ENCODE results near the gene BMI1. TPM values are rescaled to one million over a fixed set of nuclear protein-coding genes. Genes with fewer than 3 reads are reported as not detected.
"Not testable (repeated sequence)": the region's sequence is repeated elsewhere in the genome, so short reads cannot be mapped to it uniquely, and the experiment has no call there.

Gene BMI1
- polyA plus RNA-seq, 1 experiment, result 50.4 TPM

DNA sequence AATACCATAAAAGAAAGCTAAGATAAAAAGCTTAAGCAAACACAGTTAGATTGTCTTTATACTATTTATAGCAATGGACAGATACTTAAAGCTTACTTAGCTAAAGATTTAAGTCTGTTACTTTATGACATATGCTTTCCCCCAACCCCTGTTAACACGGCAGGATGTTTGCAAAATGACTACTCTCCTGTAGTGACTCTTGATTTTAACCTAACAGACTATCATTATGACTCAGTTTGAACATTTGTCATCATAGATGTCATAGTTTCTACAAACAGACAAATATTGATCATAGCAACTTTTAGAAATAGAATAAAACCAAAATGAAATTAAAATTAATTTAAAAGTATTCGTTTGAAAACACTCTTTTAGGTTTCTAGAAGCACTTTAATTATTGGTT, 12.5 kb upstream of the BMI1 start:
- DNase-seq (ENCODE audit: low read depth, low spot score), result no peak
- no peaks in the 10 kb centered on the region for H3K27me3 ChIP-seq (ENCODE audit: control insufficient read depth, insufficient read depth, low read length)
- H3K4me3 ChIP-seq (ENCODE audit: low read depth, low read length), result no peak overlapping the region
- no peak overlapping the region for H3K27ac ChIP-seq (ENCODE audit: low read depth, low read length)
- H3K9me3 ChIP-seq (ENCODE audit: control insufficient read depth, insufficient read depth, low read length), result no peaks in the 10 kb centered on the region
- ChIA-PET CTCF (interaction anchor here (0.5 to 1.0 kb wide), 3 partner anchors 297 to 760 kb away, joined by 3 to 4 read pairs (median 3); no protein-coding TSS in a partner anchor), POLR2A (no interaction called here)
- TF ChIP-seq, protein P1, sequence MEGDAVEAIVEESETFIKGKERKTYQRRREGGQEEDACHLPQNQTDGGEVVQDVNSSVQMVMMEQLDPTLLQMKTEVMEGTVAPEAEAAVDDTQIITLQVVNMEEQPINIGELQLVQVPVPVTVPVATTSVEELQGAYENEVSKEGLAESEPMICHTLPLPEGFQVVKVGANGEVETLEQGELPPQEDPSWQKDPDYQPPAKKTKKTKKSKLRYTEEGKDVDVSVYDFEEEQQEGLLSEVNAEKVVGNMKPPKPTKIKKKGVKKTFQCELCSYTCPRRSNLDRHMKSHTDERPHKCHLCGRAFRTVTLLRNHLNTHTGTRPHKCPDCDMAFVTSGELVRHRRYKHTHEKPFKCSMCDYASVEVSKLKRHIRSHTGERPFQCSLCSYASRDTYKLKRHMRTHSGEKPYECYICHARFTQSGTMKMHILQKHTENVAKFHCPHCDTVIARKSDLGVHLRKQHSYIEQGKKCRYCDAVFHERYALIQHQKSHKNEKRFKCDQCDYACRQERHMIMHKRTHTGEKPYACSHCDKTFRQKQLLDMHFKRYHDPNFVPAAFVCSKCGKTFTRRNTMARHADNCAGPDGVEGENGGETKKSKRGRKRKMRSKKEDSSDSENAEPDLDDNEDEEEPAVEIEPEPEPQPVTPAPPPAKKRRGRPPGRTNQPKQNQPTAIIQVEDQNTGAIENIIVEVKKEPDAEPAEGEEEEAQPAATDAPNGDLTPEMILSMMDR (IDR thresholded peaks at IDR 0.05; ENCODE audit: low read depth, low read length), result no peak

DNA sequence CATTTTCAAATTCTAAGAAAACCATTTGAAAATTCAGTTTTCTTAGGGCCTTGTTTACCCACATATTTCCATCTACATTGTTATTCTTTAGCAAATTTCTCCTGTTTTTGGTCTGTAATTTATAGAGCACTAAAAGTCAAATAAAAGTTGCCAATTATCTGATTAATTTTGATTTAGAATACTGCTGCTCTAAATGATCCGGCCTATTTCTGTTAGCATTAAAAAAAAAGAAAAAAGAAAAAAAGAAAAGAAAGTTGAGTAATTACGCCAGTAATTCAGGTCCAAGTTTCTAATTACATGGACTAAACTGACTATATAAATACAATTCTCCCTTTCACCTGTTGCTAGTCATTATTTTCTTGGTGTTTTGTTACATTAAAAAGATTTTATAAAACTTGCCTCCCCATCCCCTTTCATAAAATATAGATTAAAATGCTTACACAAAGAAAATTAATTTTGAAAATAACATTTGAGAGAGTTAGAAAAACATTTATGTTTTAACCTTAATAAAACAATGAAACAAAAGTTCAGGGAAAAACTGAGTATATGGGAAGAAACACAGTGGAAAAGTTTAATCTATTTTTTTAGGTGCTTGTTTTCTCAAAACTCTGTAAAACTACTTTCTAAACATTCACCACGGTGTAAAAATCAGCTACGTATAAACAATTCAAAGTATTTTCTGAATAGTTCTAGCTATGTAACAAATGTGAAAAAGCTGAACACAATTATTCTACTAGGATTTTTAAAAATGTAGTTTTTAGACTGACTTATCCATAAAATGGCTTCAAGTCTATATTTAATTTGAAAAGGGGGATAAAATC, 11.5 kb upstream of the BMI1 start:
- ChIA-PET POLR2A (no interaction called here), CTCF (no interaction called here)
- no peaks in the 10 kb centered on the region for H3K9me3 ChIP-seq (ENCODE audit: control insufficient read depth, insufficient read depth, low read length)
- no peak for DNase-seq (ENCODE audit: low read depth, low spot score)
- H3K27ac ChIP-seq (ENCODE audit: low read depth, low read length), result no peak overlapping the region
- H3K4me3 ChIP-seq (ENCODE audit: low read depth, low read length), result no peak overlapping the region
- H3K27me3 ChIP-seq (ENCODE audit: control insufficient read depth, insufficient read depth, low read length), result no peaks in the 10 kb centered on the region
- TF ChIP-seq, protein P1 (IDR thresholded peaks at IDR 0.05; ENCODE audit: low read depth, low read length), result no peak

DNA sequence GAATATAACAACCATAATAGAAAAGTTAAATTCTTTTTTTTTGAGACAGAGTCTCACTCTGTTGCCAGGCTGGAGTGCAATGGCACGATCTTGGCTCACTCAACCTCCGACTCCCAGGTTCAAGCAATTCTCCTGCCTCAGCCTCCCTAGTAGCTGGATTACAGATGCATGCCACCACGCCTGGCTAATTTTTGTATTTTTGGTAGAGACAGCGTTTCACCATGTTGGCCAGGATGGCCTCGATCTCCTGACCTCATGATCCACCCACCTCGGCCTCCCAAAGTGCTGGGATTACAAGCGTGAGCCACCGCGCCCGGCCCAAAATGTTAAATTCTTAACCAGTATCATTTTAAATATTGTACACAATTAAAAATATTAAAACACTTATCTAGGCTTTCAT, 10.9 kb upstream of the BMI1 start:
- H3K4me3 ChIP-seq (ENCODE audit: low read depth, low read length); H3K9me3 ChIP-seq (ENCODE audit: control insufficient read depth, insufficient read depth, low read length); H3K27ac ChIP-seq (ENCODE audit: low read depth, low read length); H3K27me3 ChIP-seq (ENCODE audit: control insufficient read depth, insufficient read depth, low read length); POLR2A ChIA-PET; DNase-seq (ENCODE audit: low read depth, low spot score): not testable (repeated sequence)
- CTCF ChIA-PET, result interaction anchor here (0.9 kb wide), 1 partner anchor 299 kb away, joined by 4 read pairs; no protein-coding TSS in a partner anchor

DNA sequence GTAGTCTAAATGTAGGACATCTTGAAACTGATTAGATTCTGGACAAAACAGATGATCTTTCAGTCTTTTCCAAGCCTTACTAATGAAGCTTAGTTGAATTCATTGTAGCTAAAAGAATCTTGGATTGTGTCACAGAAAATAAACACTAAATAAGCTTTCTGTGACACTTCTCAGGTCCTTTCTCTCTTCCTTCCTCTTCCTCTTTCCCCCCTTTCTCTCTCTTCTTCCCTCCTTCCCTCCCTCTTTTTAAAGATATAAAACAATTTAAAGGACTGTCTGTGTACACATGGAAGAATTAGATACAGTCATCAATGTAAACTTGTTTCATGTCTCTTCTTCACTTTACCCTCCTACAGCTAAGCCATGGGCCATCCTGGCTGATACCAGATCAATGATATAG, 10.0 kb upstream of the BMI1 start:
- no peak overlapping the region for H3K27ac ChIP-seq (ENCODE audit: low read depth, low read length)
- H3K4me3 ChIP-seq (ENCODE audit: low read depth, low read length), result no peak overlapping the region
- ChIA-PET POLR2A (no interaction called here), CTCF (interaction anchor here (0.9 kb wide), 1 partner anchor 300 kb away, joined by 4 read pairs; no protein-coding TSS in a partner anchor)
- no peaks in the 10 kb centered on the region for H3K27me3 ChIP-seq (ENCODE audit: control insufficient read depth, insufficient read depth, low read length)
- H3K9me3 ChIP-seq (ENCODE audit: control insufficient read depth, insufficient read depth, low read length), result no peaks in the 10 kb centered on the region
- no peak for DNase-seq (ENCODE audit: low read depth, low spot score)
- TF ChIP-seq, protein P1 (IDR thresholded peaks at IDR 0.05; ENCODE audit: low read depth, low read length), result no peak

DNA sequence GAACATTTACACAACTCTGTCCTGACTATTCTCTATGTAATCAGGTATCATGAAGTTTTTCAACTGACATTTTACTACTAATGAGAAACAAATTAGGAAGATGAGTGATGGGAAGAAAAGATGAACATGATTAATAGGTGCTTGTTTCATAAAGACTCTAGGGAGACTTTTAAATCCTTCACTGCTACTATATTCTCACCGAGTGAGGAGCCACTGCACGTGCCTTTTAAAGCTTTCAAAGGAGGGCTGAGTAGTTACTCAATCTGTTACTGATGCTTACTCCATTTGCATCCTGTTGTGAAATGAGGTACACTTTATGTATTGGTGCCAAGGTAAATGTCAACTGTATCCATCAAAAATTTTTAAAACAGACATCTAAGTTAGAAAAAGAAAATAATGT, 6.0 kb upstream of the BMI1 start:
- CTCF ChIA-PET, result interaction anchor here (1.1 to 1.6 kb wide), 2 partner anchors 259 to 305 kb away, joined by 3 to 4 read pairs; no protein-coding TSS in a partner anchor
- POLR2A ChIA-PET, result interaction anchor here (0.6 to 2.3 kb wide), 2 partner anchors 26 to 206 kb away, joined by 12 to 19 read pairs; no protein-coding TSS in a partner anchor
- TF ChIP-seq, protein P1 (IDR thresholded peaks at IDR 0.05; ENCODE audit: low read depth, low read length), result no peak
- DNase-seq (ENCODE audit: low read depth, low spot score), result no peak
- Histone ChIP-seq H3K9me3 (ENCODE audit: control insufficient read depth, insufficient read depth, low read length) (no peaks in the 10 kb centered on the region), H3K27me3 (ENCODE audit: control insufficient read depth, insufficient read depth, low read length) (no peaks in the 10 kb centered on the region), H3K27ac (ENCODE audit: low read depth, low read length) (no peak overlapping the region), H3K4me3 (ENCODE audit: low read depth, low read length) (no peak overlapping the region)
